SIG-M5 (cell line): ENCODE results near the gene TJP3.

Experiments
- DNase-seq: peaks from one replicate; lab custom pipeline; 2025; lab: John Stamatoyannopoulos, UW

The TJP3 gene

DNA sequence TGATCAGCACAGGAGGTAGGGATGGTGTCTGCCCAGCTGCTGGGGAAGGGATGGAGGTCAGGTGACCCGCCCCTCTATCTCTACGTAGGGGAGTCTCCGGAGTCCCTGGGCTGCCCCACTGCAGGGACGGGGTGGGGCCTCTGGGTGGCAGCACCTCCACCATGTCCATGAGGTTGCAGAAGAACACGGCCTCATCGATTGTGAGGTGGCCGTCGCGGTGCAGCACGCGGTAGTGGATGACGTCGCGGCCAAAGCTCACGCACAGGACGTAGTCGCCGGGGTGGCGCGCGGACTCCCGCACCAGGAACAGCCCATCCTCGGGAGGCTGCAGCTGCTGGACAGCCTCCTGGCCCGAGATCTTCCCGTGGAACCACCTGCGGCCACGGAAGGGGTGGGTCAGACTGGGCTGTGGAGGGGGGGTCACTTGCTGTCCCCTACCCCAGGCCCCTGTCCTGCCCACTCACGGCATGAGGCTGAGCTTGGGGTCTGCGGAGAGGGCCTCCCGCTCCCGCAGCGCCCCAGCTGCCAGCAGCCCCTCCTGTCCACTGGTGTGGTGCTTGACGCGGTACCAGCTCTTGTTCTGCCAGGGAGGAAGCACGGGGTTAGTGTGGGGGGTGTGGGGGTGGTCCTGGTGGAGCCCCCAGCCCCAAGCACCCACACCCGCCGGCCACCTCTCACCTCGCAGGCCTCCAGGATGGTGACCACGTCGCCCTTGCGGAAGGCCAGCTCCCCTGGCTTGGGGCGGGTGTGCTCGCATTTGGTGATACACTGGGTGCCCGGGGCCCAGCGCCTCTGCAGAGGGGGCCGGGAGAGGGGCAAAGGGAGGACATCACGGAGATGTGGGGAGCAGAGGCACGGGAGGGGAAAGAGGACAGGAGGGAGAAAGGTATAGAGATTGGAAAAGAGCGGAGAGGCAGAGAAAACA lies 75.7 kb downstream of the TJP3 start:
- no peak for DNase-seq

- DNase-seq: no peak
These were observed 76.6 kb downstream of the TJP3 start for GRCh38 chr19:3784607-3785450.

- no peak for DNase-seq
These were observed 77.3 kb downstream of the TJP3 start for GRCh38 chr19:3785451-3785937.

DNA sequence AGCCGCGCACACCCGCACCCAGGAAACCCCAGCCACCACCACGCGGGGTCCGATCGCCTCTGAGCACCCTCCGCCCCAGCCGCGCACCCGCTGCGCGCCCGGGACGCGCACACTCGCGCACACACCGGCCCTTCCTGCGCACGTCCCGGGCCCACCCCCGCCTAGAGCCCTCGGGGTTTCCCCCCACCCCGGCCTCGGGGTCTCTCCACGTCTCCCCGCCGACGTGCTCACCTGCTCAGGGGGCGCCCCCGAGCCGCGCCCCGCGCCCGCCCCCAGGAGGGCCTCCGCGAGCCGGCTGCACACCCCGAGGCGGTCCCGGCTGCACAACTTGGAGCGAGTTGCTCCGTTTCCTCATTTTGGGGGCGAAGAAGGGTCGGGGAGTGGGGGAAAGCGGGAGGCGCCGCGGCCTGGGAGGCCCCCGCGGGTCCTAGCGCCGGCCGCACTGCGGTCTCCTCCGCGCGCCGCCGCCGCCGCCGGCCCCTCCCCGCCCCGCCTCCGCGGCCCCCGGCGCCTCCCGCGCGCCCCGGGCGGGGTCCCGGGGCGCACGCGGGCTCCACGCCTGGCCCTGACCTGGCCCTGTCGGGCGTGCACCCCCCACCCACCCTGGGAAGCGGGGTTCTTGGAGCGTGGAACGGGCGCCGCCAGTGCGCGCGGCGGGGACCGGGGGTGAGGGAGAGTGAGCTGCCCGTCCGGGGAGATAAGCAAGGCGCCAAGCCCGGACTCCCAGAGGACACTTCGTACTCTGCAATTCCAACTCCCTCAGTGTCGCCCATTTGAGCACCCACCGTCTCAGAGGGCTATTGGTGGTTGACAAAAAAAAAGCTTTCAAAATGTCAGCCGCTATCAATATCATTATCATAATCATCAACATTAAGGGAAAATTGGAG lies 78.0 kb downstream of the TJP3 start, which contains the start of gene MATK:
Gene MATK, minus strand, starts transcription at position 444 of the 887 bp plus-strand sequence. CDS start 1,246 bp downstream, outside the sequence.
- DNase-seq: no peak

- no peak for DNase-seq
These were observed 81.0 kb downstream of the TJP3 start for GRCh38 chr19:3788996-3789778.

DNA sequence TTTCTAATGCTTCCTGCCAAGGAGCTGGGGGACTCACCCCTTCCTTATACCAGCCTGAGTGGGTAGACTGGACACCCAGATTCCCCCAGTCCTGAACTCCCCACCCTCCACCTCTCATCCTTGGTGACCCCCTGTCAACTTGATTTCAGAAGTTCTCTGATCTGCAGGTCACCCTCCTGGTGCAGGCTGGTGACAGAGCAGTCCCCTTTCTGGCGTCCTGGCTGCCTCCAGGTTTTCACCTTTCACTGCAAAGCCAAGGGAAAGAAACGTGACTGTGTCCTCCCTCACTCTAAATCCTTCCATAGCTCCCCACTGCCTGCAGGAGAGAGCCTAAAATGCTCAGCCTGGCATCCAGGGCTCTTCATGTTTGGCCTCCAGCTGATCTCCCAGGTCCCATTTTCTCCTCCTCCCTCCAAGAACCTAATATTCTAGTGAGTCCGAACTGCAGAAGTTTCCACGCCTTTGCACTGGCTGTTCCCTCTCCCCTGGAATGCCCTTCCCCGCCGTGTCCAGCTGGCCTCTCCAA lies 82.1 kb downstream of the TJP3 start:
- DNase-seq: no peak

GRCh38 chr19:3790941-3791340 lies 82.8 kb downstream of the TJP3 start:
- no peak for DNase-seq

GRCh38 chr19:3792114-3792513 lies 83.9 kb downstream of the TJP3 start:
- no peak for DNase-seq

- no peak for DNase-seq
These were observed 85.6 kb downstream of the TJP3 start for GRCh38 chr19:3793799-3794198.

GRCh38 chr19:3796358-3796757 lies 88.2 kb downstream of the TJP3 start:
- no peak for DNase-seq

- no peak for DNase-seq
These were observed 90.0 kb downstream of the TJP3 start for GRCh38 chr19:3798137-3798536.
